IMR-90 (cell line): ENCODE results near the gene COL25A1. TPM values are rescaled to one million over a fixed set of nuclear protein-coding genes. Genes with fewer than 3 reads are reported as not detected.

Source experiments
- ATAC-seq: fragments of 200-7000 bp; cut with Tn5 transposase; 2 replicates; pipeline ENCODE4 v1.9.1; 2020; ENCODE audit warnings: low read depth, mild to moderate bottlenecking, moderate library complexity
- BruUV-seq: library from RNA; stranded (reverse); fragments of 400-500 nt; replicated peaks from 2 replicates; lab custom pipeline; 2021; lab: Mats Ljungman, UMichigan
- CTCF ChIA-PET: fragments of 300-600 bp; formaldehyde crosslinking; extraction: SDS; loops from one replicate; lab custom pipeline; 2021; ENCODE audit warnings: antibody characterized with exemption; lab: Yijun Ruan, JAX
- POLR2A ChIA-PET: fragments of 300-600 bp; sonication (Branson Sonifier 250); formaldehyde crosslinking; loops from one replicate; lab custom pipeline; 2022; ENCODE audit warnings: antibody characterized with exemption; ENCODE audit not compliant: unreplicated experiment; lab: Charles Lee
- DNase-seq: peaks from one replicate; pipeline ENCODE4 v3.0.0; 2013
- H2AFZ ChIP-seq: replicated peaks from 2 replicates; pipeline ENCODE3; 2013; ENCODE audit warnings: low read length, mild to moderate bottlenecking; ENCODE audit not compliant: poor library complexity
- H2AK5ac ChIP-seq: 2 replicates; pipeline ENCODE4 v1.6.1; 2013; ENCODE audit warnings: low read depth, low read length, inconsistent platforms
- H2AK9ac ChIP-seq: replicated peaks from 2 replicates; pipeline ENCODE3; 2013; ENCODE audit warnings: mild to moderate bottlenecking, low read depth, low read length, moderate library complexity; ENCODE audit not compliant: poor library complexity
- H2BK120ac ChIP-seq: 2 replicates; pipeline ENCODE4 v1.6.1; 2013; ENCODE audit warnings: low read depth, low read length, inconsistent platforms
- H2BK15ac ChIP-seq: 3 replicates; pipeline ENCODE4 v1.6.1; 2013; ENCODE audit warnings: low read depth, low read length, inconsistent platforms
- H2BK20ac ChIP-seq: 2 replicates; pipeline ENCODE4 v1.6.1; 2013; ENCODE audit warnings: low read depth, mild to moderate bottlenecking, inconsistent platforms, low read length, moderate library complexity
- H2BK5ac ChIP-seq: 2 replicates; pipeline ENCODE4 v1.6.1; 2013; ENCODE audit warnings: mild to moderate bottlenecking, low read depth, low read length, inconsistent platforms; ENCODE audit not compliant: poor library complexity, severe bottlenecking
- H3K14ac ChIP-seq: replicated peaks from 2 replicates; pipeline ENCODE4 v1.6.1; 2013; ENCODE audit warnings: low read depth, low read length, inconsistent platforms
- H3K18ac ChIP-seq: 2 replicates; pipeline ENCODE4 v1.6.1; 2013; ENCODE audit warnings: low read depth, low read length, control low read depth
- H3K23ac ChIP-seq: 2 replicates; pipeline ENCODE4 v1.6.1; 2013; ENCODE audit warnings: low read depth, low read length, inconsistent platforms
- H3K27ac ChIP-seq: 2 replicates; pipeline ENCODE4 v1.5.1; 2013; ENCODE audit warnings: mild to moderate bottlenecking, control low read depth, low read length; ENCODE audit not compliant: insufficient read depth
- H3K27me3 ChIP-seq: 2 replicates; pipeline ENCODE4 v1.6.1; 2013; ENCODE audit warnings: low read length; ENCODE audit not compliant: control insufficient read depth, insufficient read depth
- H3K36me3 ChIP-seq: 2 replicates; pipeline ENCODE4 v1.6.1; 2013; ENCODE audit warnings: low read length, mixed read lengths; ENCODE audit not compliant: control insufficient read depth, insufficient read depth
- H3K4ac ChIP-seq: 2 replicates; pipeline ENCODE4 v1.6.1; 2013; ENCODE audit warnings: low read depth, low read length, inconsistent platforms
- H3K4me1 ChIP-seq: 2 replicates; pipeline ENCODE4 v1.6.1; 2013; ENCODE audit warnings: low read length, mixed read lengths; ENCODE audit not compliant: control insufficient read depth, insufficient read depth
- H3K4me2 ChIP-seq: 2 replicates; pipeline ENCODE4 v1.6.1; 2013; ENCODE audit warnings: low read depth, mild to moderate bottlenecking, control low read depth, low read length, moderate library complexity
- H3K4me3 ChIP-seq: 2 replicates; pipeline ENCODE4 v1.5.1; 2013; ENCODE audit warnings: low read depth, mild to moderate bottlenecking, control low read depth, low read length, moderate library complexity; ENCODE audit not compliant: insufficient read depth
- H3K56ac ChIP-seq: 2 replicates; pipeline ENCODE4 v1.6.1; 2013; ENCODE audit warnings: low read length, inconsistent platforms; ENCODE audit not compliant: insufficient read depth; ENCODE audit errors: extremely low read depth
- H3K79me1 ChIP-seq, 2 experiments: 2 replicates each; pipeline ENCODE4 v1.6.1; 2013; ENCODE audit warnings: low read length in 2 of 2, inconsistent platforms in 1 of 2, low read depth in 1 of 2
- H3K9ac ChIP-seq: 2 replicates; pipeline ENCODE4 v1.6.1; 2013; ENCODE audit warnings: low read depth, low read length, control low read depth
- H3K9me1 ChIP-seq: 2 replicates; pipeline ENCODE4 v1.6.1; 2013; ENCODE audit warnings: low read length, inconsistent platforms; ENCODE audit not compliant: insufficient read depth
- H3K9me3 ChIP-seq: 2 replicates; pipeline ENCODE4 v1.6.1; 2013; ENCODE audit warnings: low read length; ENCODE audit not compliant: control insufficient read depth, insufficient read depth
- H4K20me1 ChIP-seq: 2 replicates; pipeline ENCODE4 v1.6.1; 2013; ENCODE audit warnings: low read length, inconsistent platforms; ENCODE audit not compliant: insufficient read depth
- H4K5ac ChIP-seq: 2 replicates; pipeline ENCODE4 v1.6.1; 2013; ENCODE audit warnings: mild to moderate bottlenecking, low read depth, low read length, control low read depth
- H4K8ac ChIP-seq, 2 experiments: 2 replicates each; pipeline ENCODE4 v1.6.1; 2013; ENCODE audit warnings: low read depth in 2 of 2, low read length in 2 of 2, control low read depth in 1 of 2, inconsistent platforms in 1 of 2
- H4K91ac ChIP-seq: 2 replicates; pipeline ENCODE4 v1.6.1; 2013; ENCODE audit warnings: low read depth, low read length, inconsistent platforms; ENCODE audit not compliant: insufficient read depth
- BHLHE40 ChIP-seq: fragments of 150-350 bp; IDR thresholded peaks from 2 replicates; pipeline ENCODE4 v1.6.1; 2016; ENCODE audit warnings: mild to moderate bottlenecking, low read depth, low read length
- CEBPB ChIP-seq: IDR thresholded peaks from 2 replicates; pipeline ENCODE4 v1.6.1; 2012; ENCODE audit warnings: low read depth, low read length, improper control_type of control experiment
- CHD1 ChIP-seq: IDR thresholded peaks from 2 replicates; pipeline ENCODE4 v1.6.1; 2012; ENCODE audit warnings: low read depth, low read length, improper control_type of control experiment
- ELK1 ChIP-seq: fragments of 150-350 bp; IDR thresholded peaks from 2 replicates; pipeline ENCODE4 v1.6.1; 2016; ENCODE audit warnings: low read depth, mild to moderate bottlenecking, low read length, moderate library complexity, borderline replicate concordance
- FOS ChIP-seq: fragments of 150-350 bp; IDR thresholded peaks from 2 replicates; pipeline ENCODE4 v1.6.1; 2016; ENCODE audit warnings: low read depth, low read length
- MAFK ChIP-seq: IDR thresholded peaks from 2 replicates; pipeline ENCODE4 v1.6.1; 2012; ENCODE audit warnings: low read depth, low read length, improper control_type of control experiment
- MAZ ChIP-seq: IDR thresholded peaks from 2 replicates; pipeline ENCODE4 v1.6.1; 2012; ENCODE audit warnings: low read depth, mild to moderate bottlenecking, low read length, improper control_type of control experiment, moderate library complexity, borderline replicate concordance
- MXI1 ChIP-seq: IDR thresholded peaks from 2 replicates; pipeline ENCODE4 v1.6.1; 2012; ENCODE audit warnings: low read depth, mild to moderate bottlenecking, low read length, moderate library complexity, borderline replicate concordance
- NFE2L2 ChIP-seq: fragments of 150-350 bp; IDR thresholded peaks from 2 replicates; pipeline ENCODE4 v1.6.1; 2016; ENCODE audit warnings: low read depth, mild to moderate bottlenecking, low read length
- POLR2A ChIP-seq: IDR thresholded peaks from 2 replicates; pipeline ENCODE4 v1.6.1; 2012; ENCODE audit warnings: mild to moderate bottlenecking, low read depth, low read length
- RAD21 ChIP-seq: IDR thresholded peaks from 2 replicates; pipeline ENCODE4 v1.6.1; 2012; ENCODE audit warnings: low read length, improper control_type of control experiment
- RCOR1 ChIP-seq: IDR thresholded peaks from 2 replicates; pipeline ENCODE4 v1.6.1; 2012; ENCODE audit warnings: mild to moderate bottlenecking, low read length, improper control_type of control experiment; ENCODE audit not compliant: insufficient replicate concordance
- RFX5 ChIP-seq: IDR thresholded peaks from 2 replicates; pipeline ENCODE4 v1.8.0; 2012; ENCODE audit warnings: low read depth, mild to moderate bottlenecking, low read length, moderate library complexity
- SMC3 ChIP-seq: fragments of 150-350 bp; IDR thresholded peaks from 2 replicates; pipeline ENCODE4 v1.6.1; 2016; ENCODE audit warnings: low read depth, mild to moderate bottlenecking, antibody characterized with exemption, low read length, moderate library complexity
- USF2 ChIP-seq: fragments of 150-350 bp; IDR thresholded peaks from 2 replicates; pipeline ENCODE4 v1.6.1; 2017; ENCODE audit warnings: mild to moderate bottlenecking, antibody characterized with exemption, low read length, low read depth
- WGBS, 2 experiments: methylation state at CpG; one replicate each; pipeline versions ENCODE4 v1.1.5 to v1.1.7; 2013; ENCODE audit warnings: missing lambda C conversion rate in 2 of 2; ENCODE audit not compliant: insufficient read length in 1 of 2; ENCODE audit errors: extremely low coverage in 2 of 2; 5-methylcytosine and 5-hydroxymethylcytosine counted together
- dilution Hi-C: fragments of 300-500 bp; cut with HindIII; formaldehyde crosslinking; loops from one replicate; pipeline ENCODE4 v1.14.3; 2018; ENCODE audit warnings: low sequenced_read_pairs; ENCODE audit not compliant: unreplicated experiment
- in situ Hi-C: fragments of 300-500 bp; cut with MboI; formaldehyde crosslinking; loops from 3 replicates; pipeline ENCODE4 v1.14.3; 2019; ENCODE audit warnings: low sequenced_read_pairs, inconsistent platforms, mixed read lengths
- intact Hi-C: fragments of 100-400 bp; cut with micrococcal nuclease; formaldehyde crosslinking; loops from 2 replicates; pipeline ENCODE4 v1.10.0; 2022
- polyA plus RNA-seq, 3 experiments: library from polyadenylated mRNA; depleted of rRNA; stranded (reverse); fragments of >200 nt; gene quantifications; 2 replicates each; pipeline ENCODE4 v1.2.3, GENCODE V29; 2012; ENCODE audit warnings: low replicate concordance in 1 of 3
- total RNA-seq: library from RNA; depleted of rRNA; stranded (reverse); fragments of >200 nt; gene quantifications from 2 replicates; pipeline ENCODE4 v1.2.3, GENCODE V29; 2012
- TF ChIP-seq, protein P1 (sequence below): conservative IDR thresholded peaks from 2 replicates; pipeline ENCODE4 v1.5.1; 2012; ENCODE audit warnings: mild to moderate bottlenecking, low read depth, low read length, improper control_type of control experiment

COL25A1 gene
- total and polyA plus RNA-seq, 2 of the 4 experiments (the other 2 are of a cell fraction), result under 0.01 to 0.05 TPM

- Histone ChIP-seq H4K91ac (no peak overlapping the region), H3K14ac (no peak overlapping the region), H3K56ac (no peak overlapping the region), H3K9ac (no peak overlapping the region), H3K9me1 (no peaks in the 10 kb centered on the region), H3K18ac (no peak overlapping the region), H2BK20ac (no peak overlapping the region), H3K27me3 (no peaks in the 10 kb centered on the region), H4K5ac (no peak overlapping the region), H2BK120ac (no peak overlapping the region), H3K9me3 (no peaks in the 10 kb centered on the region), H3K4ac (no peak overlapping the region), H2BK15ac (no peak overlapping the region), H3K4me1 (no peaks in the 10 kb centered on the region), H3K36me3 (no peaks in the 10 kb centered on the region), H3K4me3 (no peak overlapping the region), H2AK9ac (no peak overlapping the region), H2AFZ (no peak overlapping the region), H3K4me2 (no peak overlapping the region), H4K20me1 (no peaks in the 10 kb centered on the region), H3K23ac (no peak overlapping the region), H2AK5ac (no peak overlapping the region), H3K79me1 (no peaks in the 10 kb centered on the region), H3K27ac (no peak overlapping the region), H4K8ac (no peak overlapping the region), H2BK5ac (no peak overlapping the region)
- BruUV-seq, result no TSS peak
- WGBS, 2 experiments, result 100% methylated on average over 1 of the region's 2 CpGs; no CpG with 5 or more reads in 1 of the 2 experiments
- ATAC-seq (no peak), DNase-seq (no peak)
- CTCF ChIA-PET, result interaction anchor here (0.6 to 0.9 kb wide), 3 partner anchors 9 to 1870 kb away, joined by 4 to 5 read pairs (median 4); no protein-coding TSS in a partner anchor
- POLR2A ChIA-PET, result no interaction called here
- in situ Hi-C loops (no loop called here), dilution Hi-C loops (no loop called here), intact Hi-C loops (no loop called here)
- TF ChIP-seq CHD1, result no peak
- TF ChIP-seq RFX5, result no peak
- no peak for TF ChIP-seq SMC3
- TF ChIP-seq MAZ, result no peak
- TF ChIP-seq, protein P1, sequence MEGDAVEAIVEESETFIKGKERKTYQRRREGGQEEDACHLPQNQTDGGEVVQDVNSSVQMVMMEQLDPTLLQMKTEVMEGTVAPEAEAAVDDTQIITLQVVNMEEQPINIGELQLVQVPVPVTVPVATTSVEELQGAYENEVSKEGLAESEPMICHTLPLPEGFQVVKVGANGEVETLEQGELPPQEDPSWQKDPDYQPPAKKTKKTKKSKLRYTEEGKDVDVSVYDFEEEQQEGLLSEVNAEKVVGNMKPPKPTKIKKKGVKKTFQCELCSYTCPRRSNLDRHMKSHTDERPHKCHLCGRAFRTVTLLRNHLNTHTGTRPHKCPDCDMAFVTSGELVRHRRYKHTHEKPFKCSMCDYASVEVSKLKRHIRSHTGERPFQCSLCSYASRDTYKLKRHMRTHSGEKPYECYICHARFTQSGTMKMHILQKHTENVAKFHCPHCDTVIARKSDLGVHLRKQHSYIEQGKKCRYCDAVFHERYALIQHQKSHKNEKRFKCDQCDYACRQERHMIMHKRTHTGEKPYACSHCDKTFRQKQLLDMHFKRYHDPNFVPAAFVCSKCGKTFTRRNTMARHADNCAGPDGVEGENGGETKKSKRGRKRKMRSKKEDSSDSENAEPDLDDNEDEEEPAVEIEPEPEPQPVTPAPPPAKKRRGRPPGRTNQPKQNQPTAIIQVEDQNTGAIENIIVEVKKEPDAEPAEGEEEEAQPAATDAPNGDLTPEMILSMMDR, result no peak
- no peak for TF ChIP-seq RCOR1
- TF ChIP-seq POLR2A, result no peak
- TF ChIP-seq NFE2L2, result no peak
- TF ChIP-seq RAD21, result no peak
- no peak for TF ChIP-seq MAFK
- TF ChIP-seq BHLHE40, result no peak
- TF ChIP-seq FOS, result no peak
- TF ChIP-seq ELK1, result no peak
- no peak for TF ChIP-seq MXI1
- TF ChIP-seq USF2, result no peak
- no peak for TF ChIP-seq CEBPB
These were observed 175.6 kb downstream of the COL25A1 start for GRCh38 chr4:109126856-109127255.
